GM21723 (cell line): ENCODE measurements around the gene IQSEC3.
"Not testable (repeated sequence)": the region's sequence is repeated elsewhere in the genome, so short reads cannot be mapped to it uniquely, and the experiment has no call there.

Experiments used
- ATAC-seq: cut with Tn5 transposase; IDR thresholded peaks from one replicate; pipeline ENCODE4 v1.9.1; 2021; ENCODE audit warnings: mild to moderate bottlenecking, moderate library complexity; ENCODE audit not compliant: unreplicated experiment

The IQSEC3 gene

DNA sequence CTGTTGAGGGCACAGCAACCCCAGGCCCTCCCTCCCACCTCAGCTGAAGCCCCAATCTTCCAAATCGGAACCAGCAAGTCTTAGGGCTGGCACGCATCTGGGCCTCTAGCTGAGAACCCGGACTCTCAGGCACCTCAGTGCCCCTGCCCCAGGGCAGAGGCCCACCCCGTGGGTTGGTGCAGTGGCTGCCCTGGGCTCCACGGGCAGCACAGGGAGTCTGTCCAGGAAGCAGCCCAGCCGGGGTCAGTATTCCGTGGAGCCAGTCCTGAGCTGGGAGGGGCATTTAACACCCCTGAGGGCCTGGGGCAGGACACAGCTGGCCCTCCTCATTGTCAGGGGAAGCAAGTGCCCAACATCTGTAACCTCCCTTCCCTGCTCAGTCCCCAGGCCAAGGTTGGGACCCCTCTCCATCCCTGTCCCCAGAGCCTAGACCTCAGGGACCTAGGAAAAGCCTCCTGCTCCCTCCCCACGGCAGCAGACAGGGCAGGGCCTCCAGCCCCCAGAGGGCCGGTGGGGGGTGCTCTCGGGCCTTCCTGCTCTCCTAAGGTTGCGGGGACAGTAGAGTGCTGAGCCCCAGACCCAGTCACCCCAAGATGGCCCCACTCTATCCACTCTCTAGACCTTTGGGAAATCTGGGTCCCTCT lies 110.9 kb downstream of the IQSEC3 start:
- no peak for ATAC-seq

DNA sequence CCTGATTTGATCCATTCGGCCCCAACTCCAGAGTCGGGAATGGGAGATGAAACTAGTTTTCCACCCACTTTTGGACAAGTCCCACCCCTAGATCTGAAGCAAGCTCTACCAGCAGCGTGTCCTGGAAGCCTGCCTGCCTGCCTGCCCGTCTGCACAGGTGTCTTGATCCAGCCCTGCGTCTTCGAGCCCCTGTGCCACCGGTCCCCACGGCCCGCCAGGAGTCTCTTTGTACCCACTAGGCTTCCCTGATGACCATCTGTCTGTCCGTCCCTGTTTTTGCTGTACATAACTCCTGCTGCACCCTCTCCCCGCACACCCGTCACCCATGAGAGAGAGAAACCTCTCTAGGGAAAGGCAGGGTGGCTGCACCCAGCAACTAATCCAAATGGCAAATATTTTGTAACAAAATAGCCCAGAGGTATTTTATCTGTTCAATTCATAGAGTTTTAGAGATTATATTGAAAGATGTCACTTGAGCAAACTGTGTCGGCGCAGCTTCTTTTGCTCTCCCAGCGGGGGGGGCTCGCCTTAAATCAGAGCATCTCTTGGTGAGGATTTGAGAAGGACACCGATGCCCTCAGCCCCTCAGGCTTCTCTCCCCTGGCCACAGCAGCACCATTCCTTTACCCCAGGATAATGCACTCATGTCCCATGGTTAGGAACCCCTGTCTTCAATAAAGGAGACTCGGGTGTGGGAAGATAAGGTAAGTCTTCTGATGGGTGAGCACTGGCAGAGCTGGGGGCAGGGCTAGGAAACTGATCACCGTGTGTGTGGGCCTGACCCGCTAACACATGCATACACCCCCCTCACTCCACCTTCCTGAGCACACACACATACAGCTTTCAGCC lies 111.6 kb downstream of the IQSEC3 start:
- ATAC-seq: no peak

DNA sequence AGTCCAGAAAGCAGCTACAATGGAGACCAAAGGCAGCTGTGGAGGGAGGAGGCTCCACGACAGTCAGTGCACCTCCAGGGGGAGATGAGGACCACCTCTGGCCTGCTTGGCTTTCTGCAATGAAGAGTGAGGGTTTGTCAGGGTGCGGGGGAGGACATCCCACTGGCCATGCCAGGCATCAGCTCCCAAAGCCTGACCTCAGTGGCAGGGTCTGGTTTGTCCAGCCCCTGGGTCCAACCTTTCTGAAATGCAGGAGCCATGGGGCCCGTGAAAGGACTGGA lies 112.2 kb downstream of the IQSEC3 start:
- no peak for ATAC-seq

DNA sequence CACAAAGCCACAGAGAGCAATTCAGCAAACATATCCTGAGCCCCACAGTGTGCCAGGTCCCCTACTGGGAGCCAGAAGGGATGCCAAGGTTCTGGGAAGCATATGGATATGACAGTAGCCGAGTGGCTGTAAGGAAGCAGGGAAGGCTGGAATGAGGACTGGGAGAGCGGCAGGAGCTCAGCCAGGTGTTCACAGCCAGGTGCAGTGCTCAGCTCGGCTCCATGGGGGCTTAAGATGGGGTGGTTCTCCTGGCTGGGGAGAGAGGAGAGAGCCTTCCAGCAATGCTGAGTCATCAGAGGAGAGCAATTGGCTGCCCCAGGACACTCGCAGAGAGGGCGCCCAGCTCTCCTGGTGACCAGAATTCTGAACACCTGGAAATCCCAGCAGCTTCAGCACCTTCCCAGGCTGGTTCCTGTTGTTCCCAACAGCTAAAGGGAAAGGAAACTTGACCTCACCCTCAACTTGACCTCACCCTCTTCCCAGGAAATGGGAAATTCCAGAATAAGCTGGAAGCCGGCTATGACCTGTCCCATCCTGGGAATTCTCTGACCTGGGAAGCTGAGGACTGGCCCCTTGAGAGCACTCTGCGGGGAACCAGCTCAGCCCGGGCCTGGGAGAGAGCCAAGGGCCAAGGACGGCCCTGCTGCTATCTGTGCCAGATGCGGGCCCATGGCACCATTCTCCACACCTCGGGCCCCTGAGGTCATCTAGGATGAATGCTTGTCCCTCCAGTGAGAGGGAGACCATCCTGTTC lies 112.7 kb downstream of the IQSEC3 start:
- ATAC-seq: no peak

GRCh38 chr12:179885-180284 lies 113.3 kb downstream of the IQSEC3 start:
- no peak for ATAC-seq

DNA sequence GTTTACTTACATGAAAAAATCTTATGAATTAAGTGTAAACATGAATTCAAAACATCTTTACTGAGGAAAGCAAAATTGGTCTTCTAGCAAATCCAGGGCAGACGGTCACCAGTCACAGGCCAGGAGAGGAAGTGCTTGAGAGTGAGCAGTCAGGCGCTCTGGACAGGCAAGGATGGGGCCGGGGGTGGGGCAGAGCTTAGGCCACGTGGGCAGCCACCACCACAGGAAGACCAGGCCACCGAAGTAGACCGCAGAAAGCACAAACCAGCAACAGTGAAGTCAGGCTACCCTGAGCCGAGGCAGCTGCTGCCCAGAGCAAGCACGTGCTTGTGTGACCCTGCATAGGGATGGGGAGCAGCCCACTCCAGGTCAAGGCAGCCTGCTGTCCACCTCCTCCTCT lies 113.9 kb downstream of the IQSEC3 start:
- no peak for ATAC-seq

DNA sequence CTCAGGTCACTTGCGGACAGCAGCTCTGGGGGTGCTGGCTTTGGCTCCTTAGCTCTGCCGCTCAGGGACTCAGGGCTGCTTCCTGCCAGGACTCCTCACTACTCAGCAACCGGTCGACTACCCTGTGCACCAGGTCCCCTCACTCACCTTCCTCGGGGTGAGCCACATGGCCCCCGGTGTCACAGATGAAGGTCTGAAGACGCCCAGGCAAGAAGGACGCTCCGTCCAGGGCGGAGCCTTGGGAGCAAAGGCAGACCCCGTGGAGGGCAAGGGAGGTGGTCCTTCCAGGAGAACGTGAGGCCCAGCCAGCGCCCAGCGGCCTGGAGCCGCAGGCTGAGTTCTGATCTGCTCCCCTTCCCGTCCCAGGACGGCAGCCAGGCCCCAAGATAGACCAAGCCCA lies 115.4 kb downstream of the IQSEC3 start:
- no peak for ATAC-seq

GRCh38 chr12:182381-182892 lies 115.9 kb downstream of the IQSEC3 start:
- ATAC-seq: no peak

- ATAC-seq: no peak
Measured at GRCh38 chr12:184811-185575, 118.4 kb downstream of the IQSEC3 start.

DNA sequence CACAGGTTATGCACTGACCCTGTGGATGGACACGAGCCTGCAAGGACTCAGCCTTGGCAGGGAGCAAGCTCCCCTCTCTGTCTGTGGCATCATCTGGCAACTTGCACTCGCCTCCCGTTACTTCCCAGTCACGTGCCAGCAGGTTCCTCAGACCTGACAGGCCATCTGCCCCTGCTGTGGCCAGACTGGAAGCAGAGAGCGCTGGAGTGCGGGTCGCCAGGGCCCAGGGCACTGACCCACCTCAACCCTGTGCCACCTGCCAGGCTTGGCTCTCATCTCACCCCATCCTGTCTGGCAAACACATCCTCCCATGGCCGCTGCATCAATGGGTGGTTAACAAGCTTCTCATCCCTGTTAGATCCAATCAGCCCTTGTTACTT lies 119.0 kb downstream of the IQSEC3 start:
- no peak for ATAC-seq

DNA sequence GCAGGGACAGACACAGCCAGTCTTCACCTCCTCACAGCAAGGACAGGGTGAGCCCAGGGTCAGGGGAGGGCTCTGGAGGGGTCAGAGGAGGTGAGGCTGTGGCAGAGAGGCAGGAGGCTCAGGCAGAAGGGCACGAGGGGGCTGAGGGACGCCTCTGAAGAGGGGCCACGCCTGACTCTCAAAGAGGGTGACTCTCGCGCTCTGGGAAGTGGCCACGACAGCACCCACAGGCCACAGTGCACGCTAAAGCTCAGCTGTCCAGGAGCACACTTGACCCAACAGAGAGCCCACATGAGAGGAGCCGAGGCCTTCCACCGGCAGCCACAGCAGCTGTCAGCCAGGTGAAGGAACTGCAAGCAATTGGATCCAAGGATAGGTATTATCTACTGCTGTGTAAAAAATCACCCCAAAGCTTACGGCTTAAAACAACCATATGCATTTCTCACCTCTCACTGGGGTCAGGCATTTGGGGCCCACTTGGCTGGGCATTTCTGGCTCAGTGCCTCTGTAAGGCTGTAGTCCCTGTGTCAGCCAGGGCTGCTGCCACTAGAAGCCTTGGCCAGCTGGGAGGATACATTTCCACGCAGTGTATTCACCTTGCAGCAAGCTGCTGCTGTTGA lies 119.5 kb downstream of the IQSEC3 start:
- ATAC-seq: no peak

GRCh38 chr12:187986-188909 lies 121.7 kb downstream of the IQSEC3 start:
- not testable (repeated sequence) for ATAC-seq

GRCh38 chr12:188910-189621 lies 122.5 kb downstream of the IQSEC3 start:
- ATAC-seq: no peak

DNA sequence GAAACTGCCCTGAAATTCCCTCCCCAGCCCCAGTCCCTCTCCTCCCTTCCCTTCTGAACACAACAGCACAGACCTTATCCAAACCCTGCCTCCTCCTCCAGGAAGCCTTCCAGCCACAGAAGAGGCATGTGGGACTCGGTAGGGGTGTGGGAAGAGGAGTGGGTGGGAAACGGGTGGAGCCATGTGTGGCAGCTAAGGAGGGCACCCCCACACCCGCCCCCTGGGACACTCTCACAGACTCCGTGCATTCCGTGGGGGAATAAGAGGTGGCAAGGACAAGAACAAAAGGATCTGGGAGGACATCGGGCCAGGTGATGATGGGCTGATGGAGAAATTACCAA lies 123.0 kb downstream of the IQSEC3 start:
- ATAC-seq: no peak

GRCh38 chr12:190881-191280 lies 124.3 kb downstream of the IQSEC3 start:
- ATAC-seq: no peak

GRCh38 chr12:191541-191940 lies 125.0 kb downstream of the IQSEC3 start:
- no peak for ATAC-seq

GRCh38 chr12:193261-193660 lies 126.7 kb downstream of the IQSEC3 start:
- no peak for ATAC-seq

GRCh38 chr12:194276-194675 lies 127.7 kb downstream of the IQSEC3 start:
- no peak for ATAC-seq

DNA sequence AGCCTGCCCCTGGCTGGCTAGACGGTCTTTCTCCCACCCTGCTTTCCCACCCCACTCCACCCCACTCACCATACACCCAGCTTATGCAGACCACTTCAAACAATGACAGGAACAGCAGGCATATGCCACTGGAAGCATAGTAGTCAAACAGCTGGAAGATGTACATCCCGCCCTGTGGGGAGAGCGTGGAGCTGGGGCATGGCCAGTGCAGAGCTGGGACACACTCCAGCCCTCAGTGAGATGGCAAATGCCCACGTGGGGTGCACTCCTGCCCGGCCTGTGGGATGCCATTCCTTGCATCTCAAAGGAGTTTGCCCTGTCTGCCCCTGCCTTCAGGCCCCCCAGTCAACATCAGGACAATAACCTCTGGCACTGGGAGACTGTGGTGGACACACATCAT lies 128.6 kb downstream of the IQSEC3 start:
- no peak for ATAC-seq
